Measurements from ENCODE around the gene FUT8. TPM values are rescaled to one million over a fixed set of nuclear protein-coding genes. Genes with fewer than 3 reads are reported as not detected.

FUT8 gene
- total RNA-seq, 1 experiment from 2014 or later, result 42.3 TPM

GRCh38 chr14:65373671-65374039 is 38.9 kb upstream of the FUT8 start:
- no peak overlapping the region for H3K27ac ChIP-seq (ENCODE audit: low read depth, low read length)
- ATAC-seq (no peak), DNase-seq (ENCODE audit: low read depth, low spot score) (no peak)
- no peaks in the 10 kb centered on the region for H4K20me1 ChIP-seq (ENCODE audit: insufficient read depth)
- BruUV-seq (replicated peaks), result no TSS peak
- H3K4me3 ChIP-seq (replicated peaks in 1 of 2; ENCODE audit: low read depth in 1 of 2, low read length in 2 of 2), result no peak overlapping the region
- TF ChIP-seq EZH2phosphoT487 (IDR thresholded peaks at IDR 0.05; ENCODE audit: borderline replicate concordance), result no peak
- no peak for TF ChIP-seq ELF1 (IDR thresholded peaks at IDR 0.05; ENCODE audit: borderline replicate concordance, low read depth)
- TF ChIP-seq CTCF (IDR thresholded peaks at IDR 0.05 in 2 of 3, conservative IDR thresholded peaks at IDR 0.05 in 1 of 3; ENCODE audit: borderline replicate concordance in 1 of 3, insufficient read depth in 1 of 3, low read depth in 2 of 3, low read length in 2 of 3), result no peak
- TF ChIP-seq ZFX (IDR thresholded peaks at IDR 0.05), result no peak
- no peak for TF ChIP-seq EGR1 (IDR thresholded peaks at IDR 0.05; ENCODE audit: low read depth)
- TF ChIP-seq EZH2 (IDR thresholded peaks at IDR 0.05), result no peak
- no peak for TF ChIP-seq RAD21 (IDR thresholded peaks at IDR 0.05; ENCODE audit: low read depth)
- no peak for TF ChIP-seq CBX3 (IDR thresholded peaks at IDR 0.05; ENCODE audit: low read depth)
- no peak for TF ChIP-seq FOSL1 (IDR thresholded peaks at IDR 0.05; ENCODE audit: low read depth)
- TF ChIP-seq JUND (IDR thresholded peaks at IDR 0.05), result no peak
- no peak for TF ChIP-seq POLR2A (IDR thresholded peaks at IDR 0.05; ENCODE audit: borderline replicate concordance, extremely low read depth, insufficient read depth, insufficient read length)
- H3K9me2 ChIP-seq (ENCODE audit: insufficient read depth), result no peaks in the 10 kb centered on the region
- POLR2A ChIA-PET, result no interaction called here
- H3K27me3 ChIP-seq (ENCODE audit: insufficient read depth, low read length), result no peaks in the 10 kb centered on the region
- no peaks in the 10 kb centered on the region for H3K4me1 ChIP-seq (ENCODE audit: control insufficient read depth in 1 of 2, insufficient read depth in 2 of 2, low read length in 2 of 2)
- RAD21 ChIA-PET (ENCODE audit: low non-redundant PET in 1 of 2, low total read pairs in 2 of 2, uncharacterized antibody in 2 of 2, unreplicated experiment in 2 of 2), result no interaction called here
- H3K4me2 ChIP-seq (ENCODE audit: low read length), result no peak overlapping the region
- no peak overlapping the region for H2AFZ ChIP-seq (ENCODE audit: low read depth, low read length, poor library complexity, severe bottlenecking)
- no peaks in the 10 kb centered on the region for H3K9me3 ChIP-seq (ENCODE audit: control insufficient read depth in 1 of 2, insufficient read depth in 1 of 2, low read depth in 1 of 2, low read length in 2 of 2)
- CTCF ChIA-PET, result no interaction called here
- H3K9ac ChIP-seq (ENCODE audit: low read length), result no peak overlapping the region
- intact Hi-C loops (cut with micrococcal nuclease), result no loop called here
- no peaks in the 10 kb centered on the region for H3K79me2 ChIP-seq (ENCODE audit: insufficient read depth, low read length)
- no peaks in the 10 kb centered on the region for H3K36me3 ChIP-seq (ENCODE audit: control insufficient read depth in 1 of 2, insufficient read depth in 2 of 2, low read length in 2 of 2)

GRCh38 chr14:65377576-65377975 is 35.0 kb upstream of the FUT8 start:
- DNase-seq (ENCODE audit: low read depth, low spot score) (no peak), ATAC-seq (no peak)
- Histone ChIP-seq H3K4me2 (ENCODE audit: low read length) (no peak overlapping the region), H3K9me3 (ENCODE audit: control insufficient read depth in 1 of 2, insufficient read depth in 1 of 2, low read depth in 1 of 2, low read length in 2 of 2) (no peaks in the 10 kb centered on the region), H3K4me1 (ENCODE audit: control insufficient read depth in 1 of 2, insufficient read depth in 2 of 2, low read length in 2 of 2) (no peaks in the 10 kb centered on the region), H3K79me2 (ENCODE audit: insufficient read depth, low read length) (no peaks in the 10 kb centered on the region), H3K27ac (ENCODE audit: low read depth, low read length) (no peak overlapping the region), H3K36me3 (ENCODE audit: control insufficient read depth in 1 of 2, insufficient read depth in 2 of 2, low read length in 2 of 2) (no peaks in the 10 kb centered on the region), H3K9ac (ENCODE audit: low read length) (no peak overlapping the region), H2AFZ (ENCODE audit: low read depth, low read length, poor library complexity, severe bottlenecking) (no peak overlapping the region), H3K27me3 (ENCODE audit: insufficient read depth, low read length) (no peaks in the 10 kb centered on the region), H3K4me3 (replicated peaks in 1 of 2; ENCODE audit: low read depth in 1 of 2, low read length in 2 of 2) (no peak overlapping the region), H4K20me1 (ENCODE audit: insufficient read depth) (no peaks in the 10 kb centered on the region), H3K9me2 (ENCODE audit: insufficient read depth) (no peaks in the 10 kb centered on the region)
- RAD21 ChIA-PET (ENCODE audit: low non-redundant PET in 1 of 2, low total read pairs in 2 of 2, uncharacterized antibody in 2 of 2, unreplicated experiment in 2 of 2), result no interaction called here
- CTCF ChIA-PET, result no interaction called here
- no TSS peak for BruUV-seq (replicated peaks)
- TF ChIP-seq EZH2phosphoT487 (IDR thresholded peaks at IDR 0.05; ENCODE audit: borderline replicate concordance), result no peak
- TF ChIP-seq CEBPB (IDR thresholded peaks at IDR 0.05; ENCODE audit: low read depth), result 0 out of 2 replicates have a peak, but pooled peaks have one; percentile 22
- intact Hi-C loops (cut with micrococcal nuclease), result no loop called here
- POLR2A ChIA-PET, result interaction anchor here (1.3 kb wide), 1 partner anchor 34 kb away, joined by 3 read pairs; no protein-coding TSS in a partner anchor

Data from HCT116 (cell line).